ENCODE data around the gene C4orf17. TPM values are rescaled to one million over a fixed set of nuclear protein-coding genes. Genes with fewer than 3 reads are reported as not detected.

The C4orf17 gene
- total RNA-seq, 1 experiment from 2014 or later, result not detected

GRCh38 chr4:99507762-99508161 lies 3.1 kb upstream of the C4orf17 start:
- ATAC-seq (no peak), DNase-seq (ENCODE audit: low spot score) (no peak)
- peaks cover 4% of the 10 kb centered on the region for H3K4me1 Mint-ChIP-seq
- peaks cover 28% of the 10 kb centered on the region for H3K9me3 Mint-ChIP-seq
- ChIA-PET POLR2A (no interaction called here), CTCF (no interaction called here)
- no peak overlapping the region for H3K27ac Mint-ChIP-seq
- no peak overlapping the region for H3K4me3 Mint-ChIP-seq
- TF ChIP-seq PREB (CRISPR knock-in tag; IDR thresholded peaks at IDR 0.05; ENCODE audit: borderline replicate concordance) (no peak), MLX (CRISPR knock-in tag; IDR thresholded peaks at IDR 0.05) (no peak), NR2C2 (CRISPR knock-in tag; IDR thresholded peaks at IDR 0.05) (no peak), CDX4 (CRISPR knock-in tag; IDR thresholded peaks at IDR 0.05; ENCODE audit: borderline replicate concordance) (no peak), ZNF512 (CRISPR knock-in tag; IDR thresholded peaks at IDR 0.05; ENCODE audit: borderline replicate concordance) (no peak), NFATC4 (CRISPR knock-in tag; IDR thresholded peaks at IDR 0.05) (no peak), ARID4B (CRISPR knock-in tag; IDR thresholded peaks at IDR 0.05; ENCODE audit: borderline replicate concordance) (no peak), NR3C1 (CRISPR knock-in tag; conservative IDR thresholded peaks at IDR 0.05; ENCODE audit: low read depth) (no peak), ZNF232 (CRISPR knock-in tag; IDR thresholded peaks at IDR 0.05) (no peak), ZBTB21 (CRISPR knock-in tag; IDR thresholded peaks at IDR 0.05; ENCODE audit: borderline replicate concordance) (no peak), ZNF263 (CRISPR knock-in tag; IDR thresholded peaks at IDR 0.05; ENCODE audit: low read depth) (no peak), ZNF281 (CRISPR knock-in tag; IDR thresholded peaks at IDR 0.05) (no peak), HMGA2 (CRISPR knock-in tag; IDR thresholded peaks at IDR 0.05) (no peak), ELF4 (CRISPR knock-in tag; IDR thresholded peaks at IDR 0.05; ENCODE audit: low read depth) (no peak), JAZF1 (CRISPR knock-in tag; IDR thresholded peaks at IDR 0.05) (no peak)
- no peaks in the 10 kb centered on the region; the same call in 1 of the 2 replicates for H3K27me3 Mint-ChIP-seq (ENCODE audit: low read depth)
- no peaks in the 10 kb centered on the region for H3K36me3 Mint-ChIP-seq
